ENCODE results near the gene TLR2.

Gene TLR2

GRCh38 chr4:153745651-153746050, 61.6 kb downstream of the TLR2 start:
- no peak overlapping the region for H3K4me3 ChIP-seq (ENCODE audit: low read depth, low read length)
- no peak for DNase-seq (ENCODE audit: low read depth)
- no peak for TF ChIP-seq CTCF (IDR thresholded peaks at IDR 0.05; ENCODE audit: insufficient read depth, low read depth, low read length, missing control alignments)

GRCh38 chr4:153747406-153747955, 63.4 kb downstream of the TLR2 start:
- DNase-seq (ENCODE audit: low read depth) = no peak
- TF ChIP-seq CTCF (IDR thresholded peaks at IDR 0.05; ENCODE audit: insufficient read depth, low read depth, low read length, missing control alignments) = no peak
- H3K4me3 ChIP-seq (ENCODE audit: low read depth, low read length) = no peak overlapping the region

- no peak for DNase-seq (ENCODE audit: low read depth)
- TF ChIP-seq CTCF (IDR thresholded peaks at IDR 0.05; ENCODE audit: insufficient read depth, low read depth, low read length, missing control alignments) = no peak
- H3K4me3 ChIP-seq (ENCODE audit: low read depth, low read length) = no peak overlapping the region
Observed at GRCh38 chr4:153748378-153748777, 64.3 kb downstream of the TLR2 start.

GRCh38 chr4:153750197-153750817, 66.2 kb downstream of the TLR2 start:
- peak; percentile 75 for DNase-seq (ENCODE audit: low read depth)
- TF ChIP-seq CTCF (IDR thresholded peaks at IDR 0.05; ENCODE audit: insufficient read depth, low read depth, low read length, missing control alignments) = peak; percentile 72
- H3K4me3 ChIP-seq (ENCODE audit: low read depth, low read length) = no peak overlapping the region

- no peak for TF ChIP-seq CTCF (IDR thresholded peaks at IDR 0.05; ENCODE audit: insufficient read depth, low read depth, low read length, missing control alignments)
- no peak overlapping the region for H3K4me3 ChIP-seq (ENCODE audit: low read depth, low read length)
- DNase-seq (ENCODE audit: low read depth) = no peak
Observed at GRCh38 chr4:153755186-153755585, 71.1 kb downstream of the TLR2 start.

All from GM12865 (cell line).